HepG2 (cell line): ENCODE results near the gene CLASP1. TPM values are rescaled to one million over a fixed set of nuclear protein-coding genes. Genes with fewer than 3 reads are reported as not detected.
A peak's percentile ranks its signal among the peaks of the same experiment; 100 is the strongest.

Experiments
- ATAC-seq: fragments of 200-7000 bp; cut with Tn5 transposase; 3 replicates; pipeline ENCODE4 v1.9.1; 2020; ENCODE audit warnings: mild to moderate bottlenecking, moderate library complexity
- BruUV-seq: library from RNA; stranded (reverse); fragments of 400-500 nt; replicated peaks from 2 replicates; lab custom pipeline; 2021; lab: Mats Ljungman, UMichigan
- CTCF ChIA-PET: fragments of 300-600 bp; formaldehyde crosslinking; extraction: SDS; loops from one replicate; lab custom pipeline; 2021; ENCODE audit warnings: low total read pairs, inconsistent platforms, low intra/inter-chr PET ratio; lab: Yijun Ruan, JAX
- POLR2A ChIA-PET: fragments of 350-600 bp; sonication (Branson Sonifier 250); formaldehyde crosslinking; loops from one replicate; lab custom pipeline; 2020; ENCODE audit warnings: antibody characterized with exemption, inconsistent platforms; lab: Yijun Ruan, JAX
- DNase-seq: peaks from one replicate; pipeline ENCODE4 v3.0.0-alpha.2; 2015; ENCODE audit warnings: low spot score
- FAIRE-seq: peaks from 3 replicates; lab custom pipeline; 2011; peaks lifted over from hg19 to GRCh38; lab: Jason Lieb, UNC
- H2AFZ ChIP-seq: one replicate; pipeline ENCODE4 v1.6.1; 2011; ENCODE audit warnings: low read length, inconsistent platforms
- H3K27ac ChIP-seq: fragments of 300-600 bp; 3 replicates; pipeline ENCODE4 v1.8.0; 2011; ENCODE audit warnings: mixed run types, mild to moderate bottlenecking, mixed read lengths, low read length, inconsistent platforms; ENCODE audit not compliant: insufficient read depth; ENCODE audit errors: extremely low read length
- H3K27me3 ChIP-seq, 2 experiments: fragments of 200-600 bp in 1 of 2; 2 replicates in 1 of 2; 3 replicates in 1 of 2; pipeline versions ENCODE4 v1.6.0 to v1.8.0; 2011; ENCODE audit warnings: low read length in 2 of 2, mild to moderate bottlenecking in 2 of 2, moderate library complexity in 2 of 2, inconsistent platforms in 1 of 2; ENCODE audit not compliant: insufficient read depth in 2 of 2, control insufficient read depth in 1 of 2
- H3K36me3 ChIP-seq, 2 experiments: fragments of 200-600 bp in 1 of 2; replicated peaks in 1 of 2; 2 replicates in 1 of 2; 3 replicates in 1 of 2; pipeline versions ENCODE4 v1.5.1 to v1.8.0; 2011; ENCODE audit warnings: low read length in 2 of 2, inconsistent platforms in 1 of 2; ENCODE audit not compliant: insufficient read depth in 2 of 2, control insufficient read depth in 1 of 2
- H3K4me1 ChIP-seq: 2 replicates; pipeline ENCODE4 v1.5.1; 2012; ENCODE audit warnings: low read length, inconsistent platforms; ENCODE audit not compliant: insufficient read depth
- H3K4me2 ChIP-seq: 2 replicates; pipeline ENCODE4 v1.6.0; 2011; ENCODE audit warnings: low read depth, low read length, inconsistent platforms
- H3K4me3 ChIP-seq, 3 experiments: fragments of 200-600 bp in 1 of 3; sonication (generic), shearing (Covaris generic) in 1 of 3; replicated peaks in 1 of 3; 2 replicates each; pipeline ENCODE4 v1.5.1; 2011 to 2016; ENCODE audit warnings: low read length in 3 of 3, inconsistent platforms in 2 of 3, low read depth in 2 of 3, mild to moderate bottlenecking in 2 of 3, control low read depth in 1 of 3, mixed read lengths in 1 of 3; ENCODE audit not compliant: insufficient read depth in 1 of 3
- H3K79me2 ChIP-seq: one replicate; pipeline ENCODE4 v1.6.1; 2011; ENCODE audit warnings: low read length, inconsistent platforms; ENCODE audit not compliant: insufficient read depth
- H3K9ac ChIP-seq: 2 replicates; pipeline ENCODE4 v1.6.0; 2011; ENCODE audit warnings: mild to moderate bottlenecking, low read depth, low read length, inconsistent platforms; ENCODE audit not compliant: insufficient read depth
- H3K9me3 ChIP-seq: 2 replicates; pipeline ENCODE4 v1.5.1; 2012; ENCODE audit warnings: mild to moderate bottlenecking, low read length
- H4K20me1 ChIP-seq: 2 replicates; pipeline ENCODE4 v1.6.0; 2011; ENCODE audit warnings: inconsistent platforms, mild to moderate bottlenecking, low read length, moderate library complexity; ENCODE audit not compliant: insufficient read depth
- ATF7 ChIP-seq, 2 experiments: fragments of 450-650 bp in 1 of 2; sonication (generic) in 1 of 2; formaldehyde crosslinking in 1 of 2; IDR thresholded peaks; 2 replicates each; pipeline versions ENCODE4 v1.4.0 to v1.6.1; 2016 to 2020; ENCODE audit warnings: antibody characterized with exemption in 1 of 2, mild to moderate bottlenecking in 1 of 2, missing genetic modification reagents in 1 of 2
- CEBPB ChIP-seq: IDR thresholded peaks from 2 replicates; pipeline ENCODE4 v1.6.1; 2011; ENCODE audit warnings: low read depth, low read length, improper control_type of control experiment, borderline replicate concordance
- CEBPG ChIP-seq: IDR thresholded peaks from 2 replicates; pipeline ENCODE4 v1.6.1; 2016
- EP300 ChIP-seq, 3 experiments: sonication (generic) in 1 of 3; formaldehyde crosslinking in 1 of 3; IDR thresholded peaks; 2 replicates each; pipeline versions ENCODE4 v1.5.1 to v1.6.1; 2011 to 2020; ENCODE audit warnings: low read depth in 2 of 3, low read length in 2 of 3, borderline replicate concordance in 1 of 3, improper control_type of control experiment in 1 of 3, mild to moderate bottlenecking in 1 of 3, missing genetic modification reagents in 1 of 3, moderate library complexity in 1 of 3
- HNF4A ChIP-seq: sonication (generic); formaldehyde crosslinking; IDR thresholded peaks from 2 replicates; pipeline ENCODE4 v1.4.0; 2020; ENCODE audit warnings: missing genetic modification reagents
- MAFK ChIP-seq, 2 experiments: IDR thresholded peaks in 1 of 2; conservative IDR thresholded peaks in 1 of 2; 2 replicates each; pipeline ENCODE4 v1.6.1; 2011; ENCODE audit warnings: improper control_type of control experiment in 2 of 2, low read length in 2 of 2
- NFATC3 ChIP-seq: sonication (generic); formaldehyde crosslinking; IDR thresholded peaks from 2 replicates; pipeline ENCODE4 v1.5.1; 2020; ENCODE audit warnings: mild to moderate bottlenecking, missing genetic modification reagents
- SMC3 ChIP-seq: IDR thresholded peaks from 2 replicates; pipeline ENCODE4 v1.6.1; 2011; ENCODE audit warnings: low read length, improper control_type of control experiment
- SOX13 ChIP-seq, 3 experiments: fragments of 450-650 bp in 1 of 3; sonication (generic) in 1 of 3; formaldehyde crosslinking in 1 of 3; IDR thresholded peaks in 2 of 3; conservative IDR thresholded peaks in 1 of 3; 2 replicates each; pipeline versions ENCODE4 v1.5.0 to v1.6.1; 2016 to 2020; ENCODE audit warnings: antibody characterized with exemption in 1 of 3, mild to moderate bottlenecking in 1 of 3, missing compliant biosample characterization in 1 of 3, missing genetic modification reagents in 1 of 3, moderate library complexity in 1 of 3
- TRIM24 ChIP-seq: sonication (generic); formaldehyde crosslinking; IDR thresholded peaks from 2 replicates; pipeline ENCODE4 v1.8.0; 2022; ENCODE audit warnings: mild to moderate bottlenecking, missing genetic modification reagents
- ZFP62 ChIP-seq: sonication (generic); formaldehyde crosslinking; IDR thresholded peaks from 2 replicates; pipeline ENCODE4 v1.4.0; 2020; ENCODE audit warnings: missing genetic modification reagents
- ZNF12 ChIP-seq: sonication (generic); formaldehyde crosslinking; IDR thresholded peaks from 2 replicates; pipeline ENCODE4 v1.5.0; 2020; ENCODE audit warnings: missing genetic modification reagents
- ZNF331 ChIP-seq: sonication (generic); formaldehyde crosslinking; IDR thresholded peaks from 2 replicates; pipeline ENCODE4 v1.4.0; 2020; ENCODE audit warnings: missing genetic modification reagents
- ZNF644 ChIP-seq: IDR thresholded peaks from 2 replicates; pipeline ENCODE4 v1.6.1; 2016; ENCODE audit warnings: low read depth
- WGBS: methylation state at CpG from one replicate; pipeline ENCODE4 v1.1.6; 2017; ENCODE audit warnings: low lambda C conversion rate; 5-methylcytosine and 5-hydroxymethylcytosine counted together
- in situ Hi-C: cut with HindIII; loops from 2 replicates; pipeline ENCODE4 v1.10.0; 2017; ENCODE audit warnings: low pct_unique_long_range_greater_than_20kb; ENCODE audit not compliant: extremely low pct_ligation_motif_present
- intact Hi-C: fragments of 100-400 bp; cut with micrococcal nuclease; formaldehyde crosslinking; loops from one replicate; pipeline ENCODE4 v1.10.0; 2022; ENCODE audit not compliant: unreplicated experiment
- polyA plus RNA-seq, 8 experiments: library from polyadenylated mRNA; depleted of rRNA in 3 of 8; stranded (reverse) in 7 of 8; unstranded in 1 of 8; fragments of >200 nt; fragmentation: Illumina TruSeq in 4 of 8; extraction: Trizol in 4 of 8; gene quantifications; 2 replicates each; pipeline versions ENCODE4 v1.2.1 to v1.2.3, GENCODE V29; 2011 to 2016; ENCODE audit warnings: low read depth in 4 of 8, missing spikeins in 1 of 8, mixed read lengths in 1 of 8; ENCODE audit not compliant: insufficient read depth in 1 of 8
- total RNA-seq, 5 experiments: library from RNA; depleted of rRNA; stranded (reverse); fragments of >200 nt; fragmentation: Illumina TruSeq; extraction: Trizol; gene quantifications; 2 replicates each; pipeline ENCODE4 v1.2.3, GENCODE V29; 2016; ENCODE audit warnings: low read depth in 1 of 5
- TF ChIP-seq, protein P1 (sequence below): IDR thresholded peaks from 2 replicates; pipeline ENCODE4 v1.4.0; 2020; ENCODE audit warnings: mild to moderate bottlenecking, missing genetic modification reagents
- TF ChIP-seq, protein P2 (sequence below), 2 experiments: fragments of 450-650 bp in 1 of 2; sonication (generic) in 1 of 2; formaldehyde crosslinking; IDR thresholded peaks; 2 replicates each; pipeline versions ENCODE4 v1.5.0 to v1.8.0; 2020 to 2022; ENCODE audit warnings: mild to moderate bottlenecking in 1 of 2, missing genetic modification reagents in 1 of 2
- TF ChIP-seq, protein P3 (sequence below): IDR thresholded peaks from 2 replicates; pipeline ENCODE4 v1.6.1; 2016

CLASP1 gene
- total and polyA plus RNA-seq, 2 of the 13 experiments (the other 11 are each of a cell fraction or from before 2014, with no cell fraction given), result 11.7 to 47.9 TPM

DNA sequence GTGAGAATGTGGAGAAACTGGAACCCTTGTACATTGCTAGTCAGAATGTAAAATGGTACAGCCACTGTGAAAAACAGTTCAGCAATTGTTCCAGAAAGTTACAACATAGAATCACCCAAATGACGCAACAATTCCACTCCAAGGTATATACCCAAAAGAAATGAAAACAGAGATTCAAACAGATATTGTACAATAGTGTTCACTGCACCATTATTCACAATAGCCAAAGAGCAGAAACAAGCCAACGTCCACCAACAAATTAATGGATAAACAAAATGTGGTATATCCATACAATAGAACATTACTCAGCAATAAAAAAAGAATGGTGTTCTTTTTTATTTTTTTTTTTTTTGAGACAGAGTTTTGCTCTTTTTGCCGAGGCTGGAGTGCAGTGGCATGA lies 10.9 kb downstream of the CLASP1 start:
- BruUV-seq, result no TSS peak
- Histone ChIP-seq H3K4me3 (no peak overlapping the region), H4K20me1 (0 out of 2 replicates have a peak, but pooled peaks cover 7% of the 10 kb centered on the region), H3K27ac (no peak overlapping the region), H3K9ac (no peak overlapping the region), H3K4me2 (no peak overlapping the region), H3K9me3 (peaks cover 5% of the 10 kb centered on the region; the same call in 1 of the 2 replicates), H2AFZ (no peak overlapping the region), H3K4me1 (peaks cover 15% of the 10 kb centered on the region; the same call in 1 of the 2 replicates), H3K79me2 (peaks cover 93% of the 10 kb centered on the region), H3K27me3 (no peaks in the 10 kb centered on the region), H3K36me3 (peaks cover 1 to 4% of the 10 kb centered on the region in 2 experiments; a peak in 1 of 5 replicates)
- intact Hi-C loops, result no loop called here
- ChIA-PET CTCF (no interaction called here), POLR2A (no interaction called here)
- ATAC-seq (no peak), DNase-seq (peak; percentile 63), FAIRE-seq (peak; percentile 71)
- in situ Hi-C loops, result no loop called here
- 90% methylated on average over 3 of the region's 3 CpGs for WGBS
- TF ChIP-seq, protein P1, sequence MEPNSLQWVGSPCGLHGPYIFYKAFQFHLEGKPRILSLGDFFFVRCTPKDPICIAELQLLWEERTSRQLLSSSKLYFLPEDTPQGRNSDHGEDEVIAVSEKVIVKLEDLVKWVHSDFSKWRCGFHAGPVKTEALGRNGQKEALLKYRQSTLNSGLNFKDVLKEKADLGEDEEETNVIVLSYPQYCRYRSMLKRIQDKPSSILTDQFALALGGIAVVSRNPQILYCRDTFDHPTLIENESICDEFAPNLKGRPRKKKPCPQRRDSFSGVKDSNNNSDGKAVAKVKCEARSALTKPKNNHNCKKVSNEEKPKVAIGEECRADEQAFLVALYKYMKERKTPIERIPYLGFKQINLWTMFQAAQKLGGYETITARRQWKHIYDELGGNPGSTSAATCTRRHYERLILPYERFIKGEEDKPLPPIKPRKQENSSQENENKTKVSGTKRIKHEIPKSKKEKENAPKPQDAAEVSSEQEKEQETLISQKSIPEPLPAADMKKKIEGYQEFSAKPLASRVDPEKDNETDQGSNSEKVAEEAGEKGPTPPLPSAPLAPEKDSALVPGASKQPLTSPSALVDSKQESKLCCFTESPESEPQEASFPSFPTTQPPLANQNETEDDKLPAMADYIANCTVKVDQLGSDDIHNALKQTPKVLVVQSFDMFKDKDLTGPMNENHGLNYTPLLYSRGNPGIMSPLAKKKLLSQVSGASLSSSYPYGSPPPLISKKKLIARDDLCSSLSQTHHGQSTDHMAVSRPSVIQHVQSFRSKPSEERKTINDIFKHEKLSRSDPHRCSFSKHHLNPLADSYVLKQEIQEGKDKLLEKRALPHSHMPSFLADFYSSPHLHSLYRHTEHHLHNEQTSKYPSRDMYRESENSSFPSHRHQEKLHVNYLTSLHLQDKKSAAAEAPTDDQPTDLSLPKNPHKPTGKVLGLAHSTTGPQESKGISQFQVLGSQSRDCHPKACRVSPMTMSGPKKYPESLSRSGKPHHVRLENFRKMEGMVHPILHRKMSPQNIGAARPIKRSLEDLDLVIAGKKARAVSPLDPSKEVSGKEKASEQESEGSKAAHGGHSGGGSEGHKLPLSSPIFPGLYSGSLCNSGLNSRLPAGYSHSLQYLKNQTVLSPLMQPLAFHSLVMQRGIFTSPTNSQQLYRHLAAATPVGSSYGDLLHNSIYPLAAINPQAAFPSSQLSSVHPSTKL (CRISPR knock-in tag), result 0 out of 2 replicates have a peak, but pooled peaks have one; percentile 12
- peak; percentile 78; the same call in 1 of the 2 replicates for TF ChIP-seq TRIM24 (CRISPR knock-in tag)
- TF ChIP-seq SOX13 (IDR thresholded peaks at IDR 0.05), result no peak
- TF ChIP-seq SOX13 (CRISPR knock-in tag; conservative IDR thresholded peaks at IDR 0.05 in 1 of 2, IDR thresholded peaks at IDR 0.05 in 1 of 2), result peak in 1 of 2 experiments; percentile 59; a peak in 2 of 4 replicates
- 0 out of 2 replicates have a peak, but pooled peaks have one; percentile 23 for TF ChIP-seq ZNF12 (CRISPR knock-in tag)
- 0 out of 2 replicates have a peak, but pooled peaks have one; percentile 28 for TF ChIP-seq ZNF331 (CRISPR knock-in tag)
- TF ChIP-seq, protein P2, sequence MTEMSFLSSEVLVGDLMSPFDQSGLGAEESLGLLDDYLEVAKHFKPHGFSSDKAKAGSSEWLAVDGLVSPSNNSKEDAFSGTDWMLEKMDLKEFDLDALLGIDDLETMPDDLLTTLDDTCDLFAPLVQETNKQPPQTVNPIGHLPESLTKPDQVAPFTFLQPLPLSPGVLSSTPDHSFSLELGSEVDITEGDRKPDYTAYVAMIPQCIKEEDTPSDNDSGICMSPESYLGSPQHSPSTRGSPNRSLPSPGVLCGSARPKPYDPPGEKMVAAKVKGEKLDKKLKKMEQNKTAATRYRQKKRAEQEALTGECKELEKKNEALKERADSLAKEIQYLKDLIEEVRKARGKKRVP (CRISPR knock-in tag; IDR thresholded peaks at IDR 0.05), result peak in 1 of 2 experiments; percentile 76; a peak in 2 of 4 replicates
- peak; percentile 97 for TF ChIP-seq CEBPB
- peak; percentile 37; the same call in 1 of the 2 replicates for TF ChIP-seq HNF4A (CRISPR knock-in tag)
- 0 out of 4 replicates have a peak, but pooled peaks of 1 of the 2 experiments have one; percentile 31 for TF ChIP-seq EP300 (IDR thresholded peaks at IDR 0.05; ENCODE audit: low read depth in 2 of 2, low read length in 2 of 2)
- no peak for TF ChIP-seq EP300 (CRISPR knock-in tag; IDR thresholded peaks at IDR 0.05; ENCODE audit: borderline replicate concordance)
- TF ChIP-seq NFATC3 (CRISPR knock-in tag), result no peak
- peak; percentile 3; the same call in 1 of the 2 replicates for TF ChIP-seq SMC3
- no peak for TF ChIP-seq ZFP62 (CRISPR knock-in tag)
- TF ChIP-seq MAFK (conservative IDR thresholded peaks at IDR 0.05 in 1 of 2, IDR thresholded peaks at IDR 0.05 in 1 of 2; ENCODE audit: low read length in 2 of 2), result peak; percentile 11 to 49; a peak in 2 of 4 replicates
- peak; percentile 79 for TF ChIP-seq ZNF644 (CRISPR knock-in tag)
- peak; percentile 92 for TF ChIP-seq CEBPG (CRISPR knock-in tag)
- 0 out of 2 replicates have a peak, but pooled peaks have one; percentile 22 for TF ChIP-seq ATF7 (IDR thresholded peaks at IDR 0.05)
- TF ChIP-seq ATF7 (CRISPR knock-in tag; IDR thresholded peaks at IDR 0.05), result no peak
- TF ChIP-seq, protein P3, sequence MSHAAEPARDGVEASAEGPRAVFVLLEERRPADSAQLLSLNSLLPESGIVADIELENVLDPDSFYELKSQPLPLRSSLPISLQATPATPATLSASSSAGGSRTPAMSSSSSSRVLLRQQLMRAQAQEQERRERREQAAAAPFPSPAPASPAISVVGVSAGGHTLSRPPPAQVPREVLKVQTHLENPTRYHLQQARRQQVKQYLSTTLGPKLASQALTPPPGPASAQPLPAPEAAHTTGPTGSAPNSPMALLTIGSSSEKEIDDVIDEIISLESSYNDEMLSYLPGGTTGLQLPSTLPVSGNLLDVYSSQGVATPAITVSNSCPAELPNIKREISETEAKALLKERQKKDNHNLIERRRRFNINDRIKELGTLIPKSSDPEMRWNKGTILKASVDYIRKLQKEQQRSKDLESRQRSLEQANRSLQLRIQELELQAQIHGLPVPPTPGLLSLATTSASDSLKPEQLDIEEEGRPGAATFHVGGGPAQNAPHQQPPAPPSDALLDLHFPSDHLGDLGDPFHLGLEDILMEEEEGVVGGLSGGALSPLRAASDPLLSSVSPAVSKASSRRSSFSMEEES (CRISPR knock-in tag), result no peak
